WTC11 (cell line): ENCODE measurements around the gene SLC34A1. TPM values are rescaled to one million over a fixed set of nuclear protein-coding genes. Genes with fewer than 3 reads are reported as not detected.

Experiments
- ATAC-seq: fragments of 200-7000 bp; cut with Tn5 transposase; 2 replicates; pipeline ENCODE4 v1.10.0; 2021; ENCODE audit warnings: mild to moderate bottlenecking, moderate library complexity
- CTCF ChIA-PET: fragments of 300-600 bp; sonication (Branson Sonifier 250); formaldehyde crosslinking; loops from one replicate; lab custom pipeline; 2021; ENCODE audit warnings: antibody characterized with exemption; lab: Charles Lee
- POLR2A ChIA-PET: fragments of 350-600 bp; sonication (Branson Sonifier 250); formaldehyde crosslinking; loops from one replicate; lab custom pipeline; 2021; ENCODE audit warnings: antibody characterized with exemption; lab: Charles Lee
- DNase-seq: peaks from one replicate; pipeline ENCODE4 v3.0.0; 2021; ENCODE audit warnings: low spot score
- H3K27ac Mint-ChIP-seq: 2 replicates; pipeline ENCODE4 v1.8.0; 2021; ENCODE audit warnings: mixed read lengths
- H3K27me3 Mint-ChIP-seq: 2 replicates; pipeline ENCODE4 v1.8.0; 2021; ENCODE audit warnings: low read depth, mild to moderate bottlenecking, moderate library complexity, mixed read lengths
- H3K36me3 Mint-ChIP-seq: 2 replicates; pipeline ENCODE4 v1.8.0; 2021; ENCODE audit warnings: mixed read lengths
- H3K4me1 Mint-ChIP-seq: 2 replicates; pipeline ENCODE4 v1.8.0; 2022; ENCODE audit warnings: mixed read lengths
- H3K4me3 Mint-ChIP-seq: 2 replicates; pipeline ENCODE4 v1.8.0; 2021; ENCODE audit warnings: mild to moderate bottlenecking, moderate library complexity, mixed read lengths
- H3K9me3 Mint-ChIP-seq: 2 replicates; pipeline ENCODE4 v1.8.0; 2021; ENCODE audit warnings: mixed read lengths
- ARID4B ChIP-seq: sonication (generic); formaldehyde crosslinking; IDR thresholded peaks from 2 replicates; pipeline ENCODE4 v1.8.0; 2023; ENCODE audit warnings: missing genetic modification reagents, mild to moderate bottlenecking, borderline replicate concordance
- ATF1 ChIP-seq: sonication (generic); formaldehyde crosslinking; IDR thresholded peaks from 2 replicates; pipeline ENCODE4 v1.8.1; 2023; ENCODE audit warnings: mild to moderate bottlenecking, moderate library complexity, missing genetic modification reagents
- ATF2 ChIP-seq: sonication (generic); formaldehyde crosslinking; IDR thresholded peaks from 2 replicates; pipeline ENCODE4 v1.8.1; 2022; ENCODE audit warnings: low read depth, missing genetic modification reagents, borderline replicate concordance
- EMX1 ChIP-seq: fragments of 250-450 bp; sonication (Bioruptor Pico); IDR thresholded peaks from 2 replicates; pipeline ENCODE4 v1.8.0; 2021; ENCODE audit warnings: mild to moderate bottlenecking
- ERG ChIP-seq: fragments of 250-450 bp; sonication (Bioruptor Pico); IDR thresholded peaks from 2 replicates; pipeline ENCODE4 v1.8.0; 2021; ENCODE audit warnings: mild to moderate bottlenecking
- FOXJ3 ChIP-seq: sonication (generic); formaldehyde crosslinking; IDR thresholded peaks from 2 replicates; pipeline ENCODE4 v1.9.0; 2021; ENCODE audit warnings: missing genetic modification reagents, mild to moderate bottlenecking, borderline replicate concordance
- HMGA2 ChIP-seq: fragments of 250-450 bp; sonication (Bioruptor Pico); IDR thresholded peaks from 2 replicates; pipeline ENCODE4 v1.4.0; 2021; ENCODE audit warnings: mild to moderate bottlenecking, moderate library complexity
- SMAD4 ChIP-seq: sonication (generic); formaldehyde crosslinking; IDR thresholded peaks from 2 replicates; pipeline ENCODE4 v1.8.0; 2022; ENCODE audit warnings: mild to moderate bottlenecking, missing genetic modification reagents
- STAT6 ChIP-seq: sonication (generic); formaldehyde crosslinking; conservative IDR thresholded peaks from 2 replicates; pipeline ENCODE4 v1.8.1; 2023; ENCODE audit warnings: mild to moderate bottlenecking, low read depth, missing genetic modification reagents, moderate library complexity
- TCF7 ChIP-seq: sonication (generic); formaldehyde crosslinking; IDR thresholded peaks from 2 replicates; pipeline ENCODE4 v1.8.0; 2022; ENCODE audit warnings: mild to moderate bottlenecking, low read depth, missing genetic modification reagents, moderate library complexity
- TP53 ChIP-seq: sonication (generic); formaldehyde crosslinking; IDR thresholded peaks from 2 replicates; pipeline ENCODE4 v1.8.1; 2023; ENCODE audit warnings: mild to moderate bottlenecking, missing genetic modification reagents
- ZBTB21 ChIP-seq: sonication (generic); formaldehyde crosslinking; IDR thresholded peaks from 2 replicates; pipeline ENCODE4 v1.8.1; 2023; ENCODE audit warnings: mild to moderate bottlenecking, missing genetic modification reagents, borderline replicate concordance
- ZNF232 ChIP-seq: sonication (generic); formaldehyde crosslinking; IDR thresholded peaks from 2 replicates; pipeline ENCODE4 v1.8.0; 2022; ENCODE audit warnings: mild to moderate bottlenecking, missing genetic modification reagents
- ZNF423 ChIP-seq: fragments of 250-450 bp; sonication (Bioruptor Pico); IDR thresholded peaks from 2 replicates; pipeline ENCODE4 v2.1.2; 2022; ENCODE audit warnings: mild to moderate bottlenecking, moderate library complexity
- ZNF512 ChIP-seq: sonication (generic); formaldehyde crosslinking; IDR thresholded peaks from 2 replicates; pipeline ENCODE4 v1.8.1; 2022; ENCODE audit warnings: missing genetic modification reagents, borderline replicate concordance
- ZNF671 ChIP-seq: fragments of 250-450 bp; sonication (Bioruptor Pico); IDR thresholded peaks from 2 replicates; pipeline ENCODE4 v1.8.0; 2021; ENCODE audit warnings: mild to moderate bottlenecking
- total RNA-seq: library from RNA; stranded (reverse); gene quantifications from 3 replicates; pipeline ENCODE4 v1.2.3, GENCODE V29; 2021

Gene SLC34A1
- total RNA-seq, 1 experiment from 2014 or later, result not detected

- H3K36me3 Mint-ChIP-seq, result peaks cover 7% of the 10 kb centered on the region
- peaks cover 4% of the 10 kb centered on the region for H3K9me3 Mint-ChIP-seq
- peaks cover 30% of the 10 kb centered on the region for H3K27me3 Mint-ChIP-seq
- H3K4me3 Mint-ChIP-seq, result peak overlapping the region; percentile 10; the same call in 1 of the 2 replicates
- ChIA-PET POLR2A (interaction anchor here (0.9 to 4.9 kb wide), 6 partner anchors 8 to 74 kb away, joined by 4 to 19 read pairs (median 5); partner anchors contain the start of gene GRK6), CTCF (interaction anchor here (0.6 to 15.8 kb wide), 13 partner anchors 7 to 332 kb away, joined by 3 to 171 read pairs (median 4); partner anchors contain the start of gene MXD3)
- TF ChIP-seq ARID4B, result peak; percentile 31; the same call in 1 of the 2 replicates
- TF ChIP-seq TCF7 (CRISPR knock-in tag), result no peak
- TF ChIP-seq ZBTB21, result 0 out of 2 replicates have a peak, but pooled peaks have one; percentile 41
- 0 out of 2 replicates have a peak, but pooled peaks have one; percentile 33 for TF ChIP-seq EMX1
- 0 out of 2 replicates have a peak, but pooled peaks have one; percentile 8 for TF ChIP-seq ZNF512 (CRISPR knock-in tag)
- TF ChIP-seq ZNF232 (CRISPR knock-in tag), result 0 out of 2 replicates have a peak, but pooled peaks have one; percentile 48
- TF ChIP-seq SMAD4 (CRISPR knock-in tag), result no peak
- no peak for TF ChIP-seq STAT6 (CRISPR knock-in tag)
- no peak for TF ChIP-seq ATF1
- no peak for TF ChIP-seq TP53 (CRISPR knock-in tag)
- no peak for TF ChIP-seq HMGA2
- TF ChIP-seq FOXJ3 (CRISPR knock-in tag), result no peak
- no peak overlapping the region for H3K27ac Mint-ChIP-seq
- peaks cover 47% of the 10 kb centered on the region for H3K4me1 Mint-ChIP-seq
- DNase-seq (no peak), ATAC-seq (no peak)
Measured at GRCh38 chr5:177444106-177445051, 60.1 kb downstream of the SLC34A1 start.

GRCh38 chr5:177445052-177445916 is 61.0 kb downstream of the SLC34A1 start:
- Mint-ChIP-seq H3K27me3 (peaks cover 34% of the 10 kb centered on the region), H3K36me3 (no peaks in the 10 kb centered on the region), H3K4me1 (peaks cover 43% of the 10 kb centered on the region), H3K9me3 (no peaks in the 10 kb centered on the region), H3K4me3 (peak overlapping the region; percentile 66), H3K27ac (no peak overlapping the region)
- DNase-seq (no peak), ATAC-seq (no peak)
- POLR2A ChIA-PET, result interaction anchor here (0.6 to 5.8 kb wide), 8 partner anchors 8 to 736 kb away, joined by 3 to 38 read pairs (median 4); partner anchors contain the start of gene GRK6
- TF ChIP-seq ERG (CRISPR knock-in tag) (0 out of 2 replicates have a peak, but pooled peaks have one; percentile 18), ZNF423 (CRISPR knock-in tag) (no peak), ATF2 (CRISPR knock-in tag) (no peak), ZNF512 (CRISPR knock-in tag) (0 out of 2 replicates have a peak, but pooled peaks have one; percentile 17), ZNF671 (CRISPR knock-in tag) (0 out of 2 replicates have a peak, but pooled peaks have one; percentile 12)
- CTCF ChIA-PET, result interaction anchor here (0.6 to 15.8 kb wide), 17 partner anchors 8 to 134 kb away, joined by 3 to 171 read pairs (median 4); partner anchors contain the start of genes GRK6, MXD3 and PDLIM7
